Adrenal gland (tissue), 5 donors: ENCODE data around the gene UBE2E2.

ENCODE experiments used
- POLR2A ChIP-seq, 2 donors: fragments of 450-650 bp; IDR thresholded peaks; one replicate each; pipeline ENCODE4 v1.6.1; 2017; ENCODE audit warnings: antibody characterized with exemption in 2 of 2, mild to moderate bottlenecking in 2 of 2, moderate library complexity in 1 of 2
- TF ChIP-seq, protein P1 (sequence below), 6 experiments: fragments of 450-650 bp in 4 of 6; fragments of 200-600 bp in 2 of 6; sonication (generic) in 1 of 6; IDR thresholded peaks; 1 replicate in 5 of 6; 2 replicates in 1 of 6; pipeline versions ENCODE4 v1.5.1 to v1.8.0; 2016 to 2021; ENCODE audit warnings: antibody characterized with exemption in 6 of 6, mild to moderate bottlenecking in 2 of 6, moderate library complexity in 1 of 6
- donor health status: DM: no; HTN: no; CAD: no.

GRCh38 chr3:23448998-23449537, 245.9 kb downstream of the UBE2E2 start:
- TF ChIP-seq, protein P1, sequence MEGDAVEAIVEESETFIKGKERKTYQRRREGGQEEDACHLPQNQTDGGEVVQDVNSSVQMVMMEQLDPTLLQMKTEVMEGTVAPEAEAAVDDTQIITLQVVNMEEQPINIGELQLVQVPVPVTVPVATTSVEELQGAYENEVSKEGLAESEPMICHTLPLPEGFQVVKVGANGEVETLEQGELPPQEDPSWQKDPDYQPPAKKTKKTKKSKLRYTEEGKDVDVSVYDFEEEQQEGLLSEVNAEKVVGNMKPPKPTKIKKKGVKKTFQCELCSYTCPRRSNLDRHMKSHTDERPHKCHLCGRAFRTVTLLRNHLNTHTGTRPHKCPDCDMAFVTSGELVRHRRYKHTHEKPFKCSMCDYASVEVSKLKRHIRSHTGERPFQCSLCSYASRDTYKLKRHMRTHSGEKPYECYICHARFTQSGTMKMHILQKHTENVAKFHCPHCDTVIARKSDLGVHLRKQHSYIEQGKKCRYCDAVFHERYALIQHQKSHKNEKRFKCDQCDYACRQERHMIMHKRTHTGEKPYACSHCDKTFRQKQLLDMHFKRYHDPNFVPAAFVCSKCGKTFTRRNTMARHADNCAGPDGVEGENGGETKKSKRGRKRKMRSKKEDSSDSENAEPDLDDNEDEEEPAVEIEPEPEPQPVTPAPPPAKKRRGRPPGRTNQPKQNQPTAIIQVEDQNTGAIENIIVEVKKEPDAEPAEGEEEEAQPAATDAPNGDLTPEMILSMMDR (IDR thresholded peaks at IDR 0.05) = no peak
- no peak for TF ChIP-seq POLR2A (IDR thresholded peaks at IDR 0.05)
